GM12878 (cell line): ENCODE results near the gene NPM3. TPM values are rescaled to one million over a fixed set of nuclear protein-coding genes. Genes with fewer than 3 reads are reported as not detected.
A peak's percentile ranks its signal among the peaks of the same experiment; 100 is the strongest.

Experiments
- BCL11A ChIP-seq: IDR thresholded peaks from 2 replicates; pipeline ENCODE4 v1.6.1; 2011; ENCODE audit warnings: low read depth, low read length
- BHLHE40 ChIP-seq, 2 experiments: fragments of 450-650 bp in 1 of 2; IDR thresholded peaks; 2 replicates each; pipeline ENCODE4 v1.6.1; 2011 to 2017; ENCODE audit warnings: low read depth in 2 of 2, borderline replicate concordance in 1 of 2, improper control_type of control experiment in 1 of 2, low read length in 1 of 2, mild to moderate bottlenecking in 1 of 2
- CREB1 ChIP-seq: IDR thresholded peaks from 2 replicates; pipeline ENCODE4 v1.6.1; 2012; ENCODE audit warnings: low read depth, mild to moderate bottlenecking, inconsistent platforms
- ESRRA ChIP-seq: IDR thresholded peaks from 2 replicates; pipeline ENCODE4 v1.6.1; 2012; ENCODE audit warnings: mild to moderate bottlenecking, low read length, improper control_type of control experiment
- HCFC1 ChIP-seq: fragments of 150-350 bp; IDR thresholded peaks from 2 replicates; pipeline ENCODE4 v1.6.1; 2014; ENCODE audit warnings: low read length
- NFIC ChIP-seq: IDR thresholded peaks from 2 replicates; pipeline ENCODE4 v1.6.1; 2012; ENCODE audit warnings: low read depth, mild to moderate bottlenecking, inconsistent platforms, low read length, moderate library complexity
- NR2F1 ChIP-seq: fragments of 450-650 bp; conservative IDR thresholded peaks from 2 replicates; pipeline ENCODE4 v1.6.1; 2017; ENCODE audit warnings: mild to moderate bottlenecking
- RCOR1 ChIP-seq: conservative IDR thresholded peaks from 2 replicates; pipeline ENCODE4 v1.6.1; 2012; ENCODE audit warnings: low read depth, low read length, improper control_type of control experiment
- SPI1 ChIP-seq: IDR thresholded peaks from 2 replicates; pipeline ENCODE4 v1.6.1; 2011; ENCODE audit warnings: low read depth, mild to moderate bottlenecking, low read length, moderate library complexity, borderline replicate concordance; ENCODE audit not compliant: insufficient read depth
- STAT1 ChIP-seq: fragments of 450-650 bp; conservative IDR thresholded peaks from 2 replicates; pipeline ENCODE4 v1.6.1; 2014; ENCODE audit warnings: antibody characterized with exemption, mild to moderate bottlenecking
- SUZ12 ChIP-seq: fragments of 200-600 bp; sonication (generic); IDR thresholded peaks from one replicate; pipeline ENCODE4 v1.6.1; 2018; ENCODE audit warnings: antibody characterized with exemption, mild to moderate bottlenecking; ENCODE audit not compliant: unreplicated experiment
- TCF12 ChIP-seq: IDR thresholded peaks from 2 replicates; pipeline ENCODE4 v1.6.1; 2011; ENCODE audit warnings: low read depth, mild to moderate bottlenecking, low read length
- TCF7 ChIP-seq: IDR thresholded peaks from 2 replicates; pipeline ENCODE4 v1.6.1; 2014; ENCODE audit warnings: antibody characterized with exemption, borderline replicate concordance
- YBX1 ChIP-seq: fragments of 450-650 bp; IDR thresholded peaks from 2 replicates; pipeline ENCODE4 v1.6.1; 2016; ENCODE audit warnings: antibody characterized with exemption
- ZNF274 ChIP-seq: IDR thresholded peaks from one replicate; pipeline ENCODE4 v1.8.0; 2011; ENCODE audit not compliant: insufficient read length, insufficient read depth
- polyA plus RNA-seq, 11 experiments: library from polyadenylated mRNA; depleted of rRNA in 4 of 11; unstranded in 6 of 11; stranded (reverse) in 5 of 11; fragments of >200 nt; fragmentation: Nextera tagmentation in 4 of 11; fragmentation: Illumina TruSeq in 1 of 11; extraction: Ambion mirVana in 4 of 11; extraction: Trizol in 1 of 11; gene quantifications; 1 replicate in 1 of 11; 2 replicates in 10 of 11; pipeline versions ENCODE4 v1.2.1 to v1.2.3, GENCODE V29; 2011 to 2016; ENCODE audit warnings: inconsistent platforms in 2 of 11, missing spikeins in 2 of 11, low read depth in 1 of 11
- total RNA-seq, 4 experiments: library from RNA; depleted of rRNA in 3 of 4; stranded (reverse); fragments of >200 nt in 3 of 4; fragmentation: Illumina TruSeq in 1 of 4; extraction: Trizol in 1 of 4; gene quantifications; 2 replicates each; pipeline versions ENCODE4 v1.2.1 to v1.2.3, GENCODE V29; 2013 to 2021
- TF ChIP-seq, protein P1 (sequence below): fragments of 450-650 bp; conservative IDR thresholded peaks from 2 replicates; pipeline ENCODE4 v1.6.1; 2017; ENCODE audit warnings: mild to moderate bottlenecking, moderate library complexity
- TF ChIP-seq, protein P2 (sequence below): IDR thresholded peaks from 2 replicates; pipeline ENCODE4 v1.6.1; 2012; ENCODE audit warnings: low read depth, low read length, improper control_type of control experiment
- TF ChIP-seq, protein P3 (sequence below): fragments of 450-650 bp; IDR thresholded peaks from 2 replicates; pipeline ENCODE4 v1.6.1; 2017; ENCODE audit warnings: mild to moderate bottlenecking, moderate library complexity
- TF ChIP-seq, protein P4 (sequence below): fragments of 450-650 bp; formaldehyde crosslinking; IDR thresholded peaks from 2 replicates; pipeline ENCODE4 v1.5.0; 2022; ENCODE audit warnings: mild to moderate bottlenecking, missing genetic modification characterization

NPM3 gene
- total and polyA plus RNA-seq, 10 of the 15 experiments (the other 5 are each of a cell fraction or from before 2014, with no cell fraction given): 13.0 to 171 (median 93.3) TPM

DNA sequence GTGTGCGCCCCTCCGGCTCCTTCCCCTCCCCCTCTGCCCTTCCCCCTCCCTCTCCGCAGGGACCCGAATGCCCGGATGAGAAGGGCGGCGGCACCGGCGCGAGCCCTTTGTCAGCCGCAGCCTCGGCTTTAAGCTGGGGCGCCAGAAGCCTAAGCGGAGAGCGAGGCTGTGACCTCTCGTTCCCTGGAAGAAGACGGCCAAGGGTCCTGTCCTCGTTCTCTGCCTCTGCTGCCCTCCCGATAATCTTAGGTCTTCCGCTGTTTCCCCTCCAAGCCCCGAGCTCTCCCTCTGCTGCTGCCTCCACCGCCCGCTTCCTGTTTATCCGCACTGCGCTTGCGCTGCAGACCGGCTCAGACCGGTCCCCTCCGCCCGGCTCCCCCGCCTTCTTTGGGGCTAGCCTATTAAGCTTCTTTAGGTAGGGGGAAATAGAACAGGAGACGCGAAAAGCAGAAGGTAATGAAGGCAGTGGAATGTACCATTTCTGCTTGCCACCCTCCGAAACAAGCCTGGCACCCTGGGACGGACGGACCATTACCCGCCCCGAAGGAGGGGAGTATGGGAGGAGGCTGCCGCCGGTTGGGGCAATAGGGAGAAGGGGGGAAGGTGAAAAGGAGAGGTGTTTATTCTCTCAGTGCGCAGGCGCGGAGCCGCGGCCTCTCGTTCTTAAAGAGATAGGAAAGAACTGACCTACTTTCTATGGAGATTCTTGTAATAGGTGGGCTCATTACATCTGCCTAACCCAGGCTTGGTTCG lies 35.0 kb upstream of the NPM3 start, which contains the start of gene OGA (continued):
- TF ChIP-seq YBX1 (no peak), CREB1 (peak; percentile 70), ESRRA (no peak), HCFC1 (peak; percentile 50), SUZ12 (no peak), SPI1 (peak; percentile 46; the same call in 1 of the 2 replicates), RCOR1 (no peak), BHLHE40 (IDR thresholded peaks at IDR 0.05; ENCODE audit: borderline replicate concordance in 1 of 2, low read depth in 2 of 2, low read length in 1 of 2) (peak; percentile 97 to 100), TCF12 (0 out of 2 replicates have a peak, but pooled peaks have one; percentile 21), BCL11A (0 out of 2 replicates have a peak, but pooled peaks have one; percentile 6), TCF7 (no peak), ZNF274 (no peak), STAT1 (peak; percentile 97; the same call in 1 of the 2 replicates), NFIC (peak; percentile 72), NR2F1 (0 out of 2 replicates have a peak, but pooled peaks have one; percentile 11)
- TF ChIP-seq, protein P1, sequence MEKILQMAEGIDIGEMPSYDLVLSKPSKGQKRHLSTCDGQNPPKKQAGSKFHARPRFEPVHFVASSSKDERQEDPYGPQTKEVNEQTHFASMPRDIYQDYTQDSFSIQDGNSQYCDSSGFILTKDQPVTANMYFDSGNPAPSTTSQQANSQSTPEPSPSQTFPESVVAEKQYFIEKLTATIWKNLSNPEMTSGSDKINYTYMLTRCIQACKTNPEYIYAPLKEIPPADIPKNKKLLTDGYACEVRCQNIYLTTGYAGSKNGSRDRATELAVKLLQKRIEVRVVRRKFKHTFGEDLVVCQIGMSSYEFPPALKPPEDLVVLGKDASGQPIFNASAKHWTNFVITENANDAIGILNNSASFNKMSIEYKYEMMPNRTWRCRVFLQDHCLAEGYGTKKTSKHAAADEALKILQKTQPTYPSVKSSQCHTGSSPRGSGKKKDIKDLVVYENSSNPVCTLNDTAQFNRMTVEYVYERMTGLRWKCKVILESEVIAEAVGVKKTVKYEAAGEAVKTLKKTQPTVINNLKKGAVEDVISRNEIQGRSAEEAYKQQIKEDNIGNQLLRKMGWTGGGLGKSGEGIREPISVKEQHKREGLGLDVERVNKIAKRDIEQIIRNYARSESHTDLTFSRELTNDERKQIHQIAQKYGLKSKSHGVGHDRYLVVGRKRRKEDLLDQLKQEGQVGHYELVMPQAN: peak; percentile 87
- TF ChIP-seq, protein P2, sequence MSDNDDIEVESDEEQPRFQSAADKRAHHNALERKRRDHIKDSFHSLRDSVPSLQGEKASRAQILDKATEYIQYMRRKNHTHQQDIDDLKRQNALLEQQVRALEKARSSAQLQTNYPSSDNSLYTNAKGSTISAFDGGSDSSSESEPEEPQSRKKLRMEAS: no peak; the same call in 1 of the 2 replicates
- TF ChIP-seq, protein P3, sequence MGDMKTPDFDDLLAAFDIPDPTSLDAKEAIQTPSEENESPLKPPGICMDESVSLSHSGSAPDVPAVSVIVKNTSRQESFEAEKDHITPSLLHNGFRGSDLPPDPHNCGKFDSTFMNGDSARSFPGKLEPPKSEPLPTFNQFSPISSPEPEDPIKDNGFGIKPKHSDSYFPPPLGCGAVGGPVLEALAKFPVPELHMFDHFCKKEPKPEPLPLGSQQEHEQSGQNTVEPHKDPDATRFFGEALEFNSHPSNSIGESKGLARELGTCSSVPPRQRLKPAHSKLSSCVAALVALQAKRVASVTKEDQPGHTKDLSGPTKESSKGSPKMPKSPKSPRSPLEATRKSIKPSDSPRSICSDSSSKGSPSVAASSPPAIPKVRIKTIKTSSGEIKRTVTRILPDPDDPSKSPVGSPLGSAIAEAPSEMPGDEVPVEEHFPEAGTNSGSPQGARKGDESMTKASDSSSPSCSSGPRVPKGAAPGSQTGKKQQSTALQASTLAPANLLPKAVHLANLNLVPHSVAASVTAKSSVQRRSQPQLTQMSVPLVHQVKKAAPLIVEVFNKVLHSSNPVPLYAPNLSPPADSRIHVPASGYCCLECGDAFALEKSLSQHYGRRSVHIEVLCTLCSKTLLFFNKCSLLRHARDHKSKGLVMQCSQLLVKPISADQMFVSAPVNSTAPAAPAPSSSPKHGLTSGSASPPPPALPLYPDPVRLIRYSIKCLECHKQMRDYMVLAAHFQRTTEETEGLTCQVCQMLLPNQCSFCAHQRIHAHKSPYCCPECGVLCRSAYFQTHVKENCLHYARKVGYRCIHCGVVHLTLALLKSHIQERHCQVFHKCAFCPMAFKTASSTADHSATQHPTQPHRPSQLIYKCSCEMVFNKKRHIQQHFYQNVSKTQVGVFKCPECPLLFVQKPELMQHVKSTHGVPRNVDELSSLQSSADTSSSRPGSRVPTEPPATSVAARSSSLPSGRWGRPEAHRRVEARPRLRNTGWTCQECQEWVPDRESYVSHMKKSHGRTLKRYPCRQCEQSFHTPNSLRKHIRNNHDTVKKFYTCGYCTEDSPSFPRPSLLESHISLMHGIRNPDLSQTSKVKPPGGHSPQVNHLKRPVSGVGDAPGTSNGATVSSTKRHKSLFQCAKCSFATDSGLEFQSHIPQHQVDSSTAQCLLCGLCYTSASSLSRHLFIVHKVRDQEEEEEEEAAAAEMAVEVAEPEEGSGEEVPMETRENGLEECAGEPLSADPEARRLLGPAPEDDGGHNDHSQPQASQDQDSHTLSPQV: no peak
- TF ChIP-seq, protein P4, sequence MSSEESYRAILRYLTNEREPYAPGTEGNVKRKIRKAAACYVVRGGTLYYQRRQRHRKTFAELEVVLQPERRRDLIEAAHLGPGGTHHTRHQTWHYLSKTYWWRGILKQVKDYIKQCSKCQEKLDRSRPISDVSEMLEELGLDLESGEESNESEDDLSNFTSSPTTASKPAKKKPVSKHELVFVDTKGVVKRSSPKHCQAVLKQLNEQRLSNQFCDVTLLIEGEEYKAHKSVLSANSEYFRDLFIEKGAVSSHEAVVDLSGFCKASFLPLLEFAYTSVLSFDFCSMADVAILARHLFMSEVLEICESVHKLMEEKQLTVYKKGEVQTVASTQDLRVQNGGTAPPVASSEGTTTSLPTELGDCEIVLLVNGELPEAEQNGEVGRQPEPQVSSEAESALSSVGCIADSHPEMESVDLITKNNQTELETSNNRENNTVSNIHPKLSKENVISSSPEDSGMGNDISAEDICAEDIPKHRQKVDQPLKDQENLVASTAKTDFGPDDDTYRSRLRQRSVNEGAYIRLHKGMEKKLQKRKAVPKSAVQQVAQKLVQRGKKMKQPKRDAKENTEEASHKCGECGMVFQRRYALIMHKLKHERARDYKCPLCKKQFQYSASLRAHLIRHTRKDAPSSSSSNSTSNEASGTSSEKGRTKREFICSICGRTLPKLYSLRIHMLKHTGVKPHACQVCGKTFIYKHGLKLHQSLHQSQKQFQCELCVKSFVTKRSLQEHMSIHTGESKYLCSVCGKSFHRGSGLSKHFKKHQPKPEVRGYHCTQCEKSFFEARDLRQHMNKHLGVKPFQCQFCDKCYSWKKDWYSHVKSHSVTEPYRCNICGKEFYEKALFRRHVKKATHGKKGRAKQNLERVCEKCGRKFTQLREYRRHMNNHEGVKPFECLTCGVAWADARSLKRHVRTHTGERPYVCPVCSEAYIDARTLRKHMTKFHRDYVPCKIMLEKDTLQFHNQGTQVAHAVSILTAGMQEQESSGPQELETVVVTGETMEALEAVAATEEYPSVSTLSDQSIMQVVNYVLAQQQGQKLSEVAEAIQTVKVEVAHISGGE (CRISPR knock-in tag): no peak
